A549 (cell line): ENCODE results near the gene CCDC9. TPM values are rescaled to one million over a fixed set of nuclear protein-coding genes. Genes with fewer than 3 reads are reported as not detected.

Experiments
- ATAC-seq, 2 experiments: fragments of 200-7000 bp in 1 of 2; fragments of >200 bp in 1 of 2; cut with Nextera tagmentation in 1 of 2; cut with Tn5 transposase in 1 of 2; 3 replicates each; pipeline versions ENCODE4 v1.8.0 to v1.9.1; 2018 to 2020; ENCODE audit warnings: mild to moderate bottlenecking in 1 of 2, moderate library complexity in 1 of 2
- CTCF ChIA-PET: fragments of 300-600 bp; sonication (Branson Sonifier 250); formaldehyde crosslinking; extraction: SDS; loops from one replicate; lab custom pipeline; 2021; ENCODE audit warnings: antibody characterized with exemption, inconsistent platforms; lab: Yijun Ruan, JAX
- POLR2A ChIA-PET: fragments of 350-600 bp; formaldehyde crosslinking; extraction: SDS; loops from one replicate; lab custom pipeline; 2021; ENCODE audit warnings: antibody characterized with exemption, inconsistent platforms; lab: Yijun Ruan, JAX
- DNase-seq, 2 experiments: peaks; one replicate each; pipeline versions ENCODE4 v3.0.0 to v3.0.0-alpha.2; 2011 to 2016; ENCODE audit warnings: low read depth in 1 of 2, low spot score in 1 of 2
- FAIRE-seq: peaks from 2 replicates; lab custom pipeline; 2011; peaks lifted over from hg19 to GRCh38; lab: Jason Lieb, UNC
- H3K27ac ChIP-seq, 2 experiments: fragments of >200 bp; sonication (Bioruptor Twin); formaldehyde crosslinking; 3 replicates each; pipeline ENCODE4 v1.5.1; 2016 to 2017
- H3K4me1 ChIP-seq: fragments of >200 bp; sonication (Bioruptor Twin); formaldehyde crosslinking; 3 replicates; pipeline ENCODE4 v1.6.1; 2016
- H3K4me2 ChIP-seq: fragments of >200 bp; sonication (Bioruptor Twin); formaldehyde crosslinking; 3 replicates; pipeline ENCODE4 v1.6.1; 2016
- H3K4me3 ChIP-seq: fragments of >200 bp; sonication (Bioruptor Twin); formaldehyde crosslinking; 3 replicates; pipeline ENCODE4 v1.5.1; 2016
- H3K9me3 ChIP-seq: fragments of >200 bp; sonication (Bioruptor Twin); formaldehyde crosslinking; 3 replicates; pipeline ENCODE4 v1.6.1; 2016
- ATOH8 ChIP-seq: fragments of 250-450 bp; sonication (Bioruptor Pico); IDR thresholded peaks from 2 replicates; pipeline ENCODE4 v1.5.0; 2020; ENCODE audit warnings: low read depth, mild to moderate bottlenecking, moderate library complexity
- BHLHE40 ChIP-seq: IDR thresholded peaks from 2 replicates; pipeline ENCODE4 v1.6.1; 2012; ENCODE audit warnings: low read depth, low read length, inconsistent platforms
- CBX8 ChIP-seq: fragments of 200-600 bp; sonication (generic); IDR thresholded peaks from 2 replicates; pipeline ENCODE4 v1.6.1; 2016
- CEBPB ChIP-seq, 2 experiments: fragments of >200 bp in 1 of 2; sonication (Bioruptor Twin) in 1 of 2; formaldehyde crosslinking in 1 of 2; IDR thresholded peaks; 2 replicates each; pipeline ENCODE4 v1.6.1; 2012 to 2016
- CHD4 ChIP-seq: fragments of 200-600 bp; sonication (generic); IDR thresholded peaks from 2 replicates; pipeline ENCODE4 v1.6.1; 2016; ENCODE audit warnings: antibody characterized with exemption, mild to moderate bottlenecking, borderline replicate concordance
- ELK1 ChIP-seq: fragments of 150-350 bp; IDR thresholded peaks from 2 replicates; pipeline ENCODE4 v1.6.1; 2014; ENCODE audit warnings: low read depth, mild to moderate bottlenecking, low read length
- EP300 ChIP-seq, 2 experiments: fragments of >200 bp; sonication (Bioruptor Twin); formaldehyde crosslinking; IDR thresholded peaks; 2 replicates in 1 of 2; 3 replicates in 1 of 2; pipeline ENCODE4 v1.6.1; 2016 to 2017
- ESRRA ChIP-seq: fragments of 150-350 bp; IDR thresholded peaks from 2 replicates; pipeline ENCODE4 v1.6.1; 2014; ENCODE audit warnings: mild to moderate bottlenecking, low read length, borderline replicate concordance
- HDAC2 ChIP-seq: fragments of 200-600 bp; sonication (generic); IDR thresholded peaks from 2 replicates; pipeline ENCODE4 v1.6.1; 2016
- HES2 ChIP-seq: fragments of >200 bp; sonication (Bioruptor Twin); formaldehyde crosslinking; IDR thresholded peaks from 2 replicates; pipeline ENCODE4 v1.6.1; 2016
- JUN ChIP-seq, 2 experiments: fragments of >200 bp; sonication (Bioruptor Twin); formaldehyde crosslinking; IDR thresholded peaks; 2 replicates in 1 of 2; 3 replicates in 1 of 2; pipeline ENCODE4 v1.6.1; 2016 to 2017
- JUNB ChIP-seq: fragments of >200 bp; sonication (Bioruptor Twin); formaldehyde crosslinking; IDR thresholded peaks from 2 replicates; pipeline ENCODE4 v1.6.1; 2016
- KDM5A ChIP-seq: fragments of 200-600 bp; sonication (generic); IDR thresholded peaks from 2 replicates; pipeline ENCODE4 v1.6.1; 2016; ENCODE audit warnings: antibody characterized with exemption, mild to moderate bottlenecking
- MAZ ChIP-seq: fragments of 150-350 bp; IDR thresholded peaks from 2 replicates; pipeline ENCODE4 v1.6.1; 2014; ENCODE audit warnings: antibody characterized with exemption, low read depth, low read length, borderline replicate concordance
- NFE2L2 ChIP-seq: fragments of 150-350 bp; conservative IDR thresholded peaks from 2 replicates; pipeline ENCODE4 v1.6.1; 2014; ENCODE audit warnings: low read length
- RAD21 ChIP-seq, 2 experiments: fragments of >200 bp in 1 of 2; sonication (Bioruptor Twin) in 1 of 2; formaldehyde crosslinking in 1 of 2; IDR thresholded peaks in 1 of 2; conservative IDR thresholded peaks in 1 of 2; 2 replicates in 1 of 2; 3 replicates in 1 of 2; pipeline ENCODE4 v1.6.1; 2012 to 2018; ENCODE audit warnings: inconsistent platforms in 1 of 2
- RARB ChIP-seq: fragments of 250-450 bp; sonication (Bioruptor Pico); IDR thresholded peaks from 2 replicates; pipeline ENCODE4 v1.8.0; 2021; ENCODE audit warnings: mild to moderate bottlenecking, moderate library complexity
- RFX5 ChIP-seq: fragments of 450-650 bp; IDR thresholded peaks from 2 replicates; pipeline ENCODE4 v1.7.1; 2014; ENCODE audit warnings: antibody characterized with exemption, mild to moderate bottlenecking, moderate library complexity
- RNF2 ChIP-seq: fragments of 200-600 bp; sonication (generic); IDR thresholded peaks from 2 replicates; pipeline ENCODE4 v1.6.1; 2016; ENCODE audit warnings: low read depth, mild to moderate bottlenecking, antibody characterized with exemption, moderate library complexity, borderline replicate concordance
- SMC3 ChIP-seq: fragments of >200 bp; sonication (Bioruptor Twin); formaldehyde crosslinking; IDR thresholded peaks from 3 replicates; pipeline ENCODE4 v1.6.1; 2018; ENCODE audit warnings: inconsistent platforms
- SREBF2 ChIP-seq: fragments of 450-650 bp; IDR thresholded peaks from 2 replicates; pipeline ENCODE4 v1.6.1; 2014; ENCODE audit warnings: mild to moderate bottlenecking, moderate library complexity
- TP53 ChIP-seq: fragments of 250-450 bp; sonication (Bioruptor Pico); IDR thresholded peaks from 2 replicates; pipeline ENCODE4 v1.5.0; 2021; ENCODE audit warnings: mild to moderate bottlenecking, moderate library complexity
- USF2 ChIP-seq: fragments of 450-650 bp; IDR thresholded peaks from 2 replicates; pipeline ENCODE4 v1.6.1; 2014; ENCODE audit warnings: antibody characterized with exemption
- ZC3H11A ChIP-seq: fragments of 450-650 bp; IDR thresholded peaks from 2 replicates; pipeline ENCODE4 v1.6.1; 2014; ENCODE audit warnings: antibody characterized with exemption, mild to moderate bottlenecking
- ZNF302 ChIP-seq: fragments of 250-450 bp; sonication (Bioruptor Pico); IDR thresholded peaks from 2 replicates; pipeline ENCODE4 v1.9.0; 2021; ENCODE audit warnings: inconsistent platforms, mild to moderate bottlenecking, moderate library complexity
- WGBS: methylation state at CpG from one replicate; pipeline ENCODE4 v1.1.6; 2017; ENCODE audit errors: missing lambda C conversion rate; 5-methylcytosine and 5-hydroxymethylcytosine counted together
- polyA plus RNA-seq, 4 experiments: library from polyadenylated mRNA; depleted of rRNA in 3 of 4; stranded (reverse); fragments of >200 nt; fragmentation: RNase III in 1 of 4; extraction: RNeasy Plus Mini Kit Qiagen cat#74134 plus additional on column Dnase treatment in 1 of 4; gene quantifications; 2 replicates in 3 of 4; 3 replicates in 1 of 4; pipeline ENCODE4 v1.2.3, GENCODE V29; 2011 to 2017
- TF ChIP-seq, protein P1 (sequence below): IDR thresholded peaks from 2 replicates; pipeline ENCODE4 v1.6.1; 2012; ENCODE audit warnings: low read depth, borderline replicate concordance
- TF ChIP-seq, protein P2 (sequence below): fragments of >200 bp; sonication (Bioruptor Twin); formaldehyde crosslinking; IDR thresholded peaks from 3 replicates; pipeline ENCODE4 v1.6.1; 2016
- TF ChIP-seq, protein P3 (sequence below): IDR thresholded peaks from 2 replicates; pipeline ENCODE4 v1.6.1; 2012

Gene CCDC9
- polyA plus RNA-seq, 2 of the 4 experiments (the other 2 are of a cell fraction): 9.4 to 24.6 TPM

GRCh38 chr19:47229676-47230053 lies 26.7 kb upstream of the CCDC9 start (continued):
- TF ChIP-seq ELK1 (no peak), RARB (CRISPR knock-in tag) (no peak), RFX5 (no peak), RNF2 (no peak), USF2 (no peak), NFE2L2 (no peak)

GRCh38 chr19:47230054-47230920 lies 26.0 kb upstream of the CCDC9 start:
- POLR2A ChIA-PET: no interaction called here
- FAIRE-seq (no peak), DNase-seq (peak in 1 of 2 experiments; percentile 59), ATAC-seq (no peak)
- peaks cover 53% of the 10 kb centered on the region for H3K4me1 ChIP-seq
- CTCF ChIA-PET: interaction anchor here (1.0 to 24.7 kb wide), 5 partner anchors 8 to 36 kb away, joined by 3 to 893 read pairs (median 3); partner anchors contain the start of gene CCDC9
- H3K4me2 ChIP-seq: peak overlapping the region; percentile 99
- WGBS: 4% methylated on average over 22 of the region's 84 CpGs
- H3K4me3 ChIP-seq: peak overlapping the region; percentile 89
- H3K27ac ChIP-seq: peak overlapping the region; percentile 87 to 98
- H3K9me3 ChIP-seq: no peaks in the 10 kb centered on the region
- TF ChIP-seq USF2 (no peak), MAZ (0 out of 2 replicates have a peak, but pooled peaks have one; percentile 11), RAD21 (conservative IDR thresholded peaks at IDR 0.05 in 1 of 2, IDR thresholded peaks at IDR 0.05 in 1 of 2) (peak in 1 of 2 experiments; percentile 54; a peak in 3 of 5 replicates), SREBF2 (no peak), ZC3H11A (no peak), CBX8 (no peak), HES2 (no peak), KDM5A (no peak), EP300 (IDR thresholded peaks at IDR 0.05) (0 out of 5 replicates have a peak, but pooled peaks of 1 of the 2 experiments have one; percentile 18), ESRRA (no peak), ZNF302 (CRISPR knock-in tag) (no peak), RFX5 (no peak), SMC3 (peak; percentile 84), CHD4 (peak; percentile 82; the same call in 1 of the 2 replicates), ATOH8 (CRISPR knock-in tag) (no peak), JUNB (no peak), JUN (IDR thresholded peaks at IDR 0.05) (no peak; a peak in 1 of 5 replicates), BHLHE40 (no peak), ELK1 (no peak), TP53 (CRISPR knock-in tag) (peak; percentile 35; the same call in 1 of the 2 replicates), CEBPB (IDR thresholded peaks at IDR 0.05) (no peak), HDAC2 (peak; percentile 90)
- TF ChIP-seq, protein P1, sequence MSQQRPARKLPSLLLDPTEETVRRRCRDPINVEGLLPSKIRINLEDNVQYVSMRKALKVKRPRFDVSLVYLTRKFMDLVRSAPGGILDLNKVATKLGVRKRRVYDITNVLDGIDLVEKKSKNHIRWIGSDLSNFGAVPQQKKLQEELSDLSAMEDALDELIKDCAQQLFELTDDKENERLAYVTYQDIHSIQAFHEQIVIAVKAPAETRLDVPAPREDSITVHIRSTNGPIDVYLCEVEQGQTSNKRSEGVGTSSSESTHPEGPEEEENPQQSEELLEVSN: no peak
- TF ChIP-seq, protein P2, sequence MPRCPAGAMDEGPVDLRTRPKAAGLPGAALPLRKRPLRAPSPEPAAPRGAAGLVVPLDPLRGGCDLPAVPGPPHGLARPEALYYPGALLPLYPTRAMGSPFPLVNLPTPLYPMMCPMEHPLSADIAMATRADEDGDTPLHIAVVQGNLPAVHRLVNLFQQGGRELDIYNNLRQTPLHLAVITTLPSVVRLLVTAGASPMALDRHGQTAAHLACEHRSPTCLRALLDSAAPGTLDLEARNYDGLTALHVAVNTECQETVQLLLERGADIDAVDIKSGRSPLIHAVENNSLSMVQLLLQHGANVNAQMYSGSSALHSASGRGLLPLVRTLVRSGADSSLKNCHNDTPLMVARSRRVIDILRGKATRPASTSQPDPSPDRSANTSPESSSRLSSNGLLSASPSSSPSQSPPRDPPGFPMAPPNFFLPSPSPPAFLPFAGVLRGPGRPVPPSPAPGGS: no peak
- TF ChIP-seq, protein P3, sequence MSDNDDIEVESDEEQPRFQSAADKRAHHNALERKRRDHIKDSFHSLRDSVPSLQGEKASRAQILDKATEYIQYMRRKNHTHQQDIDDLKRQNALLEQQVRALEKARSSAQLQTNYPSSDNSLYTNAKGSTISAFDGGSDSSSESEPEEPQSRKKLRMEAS: peak; percentile 87
